ENCODE data around the gene MRPL49. TPM values are rescaled to one million over a fixed set of nuclear protein-coding genes. Genes with fewer than 3 reads are reported as not detected.

MRPL49 gene
- total RNA-seq, 1 experiment from 2014 or later = 91.0 TPM

DNA sequence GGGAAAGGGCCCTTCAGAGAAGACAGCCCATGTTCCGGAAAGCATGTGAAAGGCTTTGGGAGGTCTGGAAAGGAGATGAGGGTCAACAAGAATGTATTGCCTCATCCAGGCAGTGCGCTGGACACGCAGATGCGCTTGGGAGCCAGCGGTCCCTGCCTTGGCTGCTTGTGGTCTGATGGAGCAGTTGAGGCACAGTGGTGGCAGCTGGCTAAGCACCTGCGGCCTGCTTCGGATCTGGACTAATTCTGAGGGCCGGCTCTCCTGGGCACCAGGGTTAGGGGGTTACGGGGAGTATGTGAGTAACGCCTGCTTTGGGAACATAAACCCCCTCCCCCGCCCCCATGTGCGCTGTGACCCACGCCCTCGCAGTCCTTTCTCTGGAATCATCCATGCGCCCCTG is 15.0 kb upstream of the MRPL49 start:
- DNase-seq (ENCODE audit: low spot score) = no peak

DNA sequence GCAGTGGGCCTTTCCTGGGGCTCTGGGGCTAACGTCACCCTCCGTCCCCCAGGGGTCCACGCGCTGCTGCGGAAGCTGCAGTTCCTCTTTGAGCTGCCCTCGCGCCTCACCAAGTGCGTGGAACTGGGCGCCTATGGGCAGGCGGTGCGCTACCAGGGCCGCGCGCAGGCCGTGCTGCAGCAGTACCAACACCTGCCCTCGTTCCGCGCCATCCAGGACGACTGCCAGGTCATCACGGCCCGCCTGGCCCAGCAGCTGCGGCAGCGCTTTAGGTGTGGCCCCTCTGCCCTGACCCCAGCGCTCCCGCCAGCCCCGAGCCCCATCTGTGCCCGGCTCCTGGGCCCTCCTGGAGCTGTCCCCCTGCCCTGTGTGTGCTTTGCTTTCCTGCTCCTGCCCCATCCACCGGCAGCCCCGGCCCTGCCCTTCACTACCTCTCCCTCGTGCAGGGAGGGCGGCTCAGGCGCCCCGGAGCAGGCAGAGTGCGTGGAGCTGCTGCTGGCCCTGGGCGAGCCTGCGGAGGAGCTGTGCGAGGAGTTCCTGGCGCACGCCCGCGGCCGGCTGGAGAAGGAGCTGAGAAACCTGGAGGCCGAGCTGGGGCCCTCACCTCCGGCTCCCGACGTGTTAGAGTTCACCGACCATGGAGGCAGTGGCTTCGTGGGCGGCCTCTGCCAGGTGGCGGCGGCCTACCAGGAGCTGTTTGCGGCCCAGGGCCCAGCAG is 14.2 kb upstream of the MRPL49 start:
- CTCF ChIA-PET = no interaction called here
- BruUV-seq (replicated peaks) = no TSS peak

More for the DNA sequence above, 15.0 kb upstream of the MRPL49 start:
- intact Hi-C loops (cut with micrococcal nuclease; ENCODE audit: unreplicated experiment) = no loop called here
- Histone ChIP-seq H3K27ac (ENCODE audit: low read depth, low read length, poor library complexity, severe bottlenecking) (no peak overlapping the region), H3K4me1 (ENCODE audit: insufficient read depth, low read length, poor library complexity, severe bottlenecking) (peaks cover 9% of the 10 kb centered on the region), H3K36me3 (ENCODE audit: insufficient read depth, low read length, poor library complexity, severe bottlenecking) (no peaks in the 10 kb centered on the region), H3K9me3 (ENCODE audit: low read depth, low read length, poor library complexity, severe bottlenecking) (no peaks in the 10 kb centered on the region), H3K4me3 (ENCODE audit: low read depth, low read length, poor library complexity, severe bottlenecking) (no peak overlapping the region), H3K27me3 (replicated peaks; ENCODE audit: insufficient read depth, low read depth, low read length, poor library complexity) (no peaks in the 10 kb centered on the region)
- no TSS peak for BruUV-seq (replicated peaks)
- POLR2A ChIA-PET (ENCODE audit: low non-redundant PET) = interaction anchor here (0.6 kb wide), 1 partner anchor 10 kb away, joined by 3 read pairs; no protein-coding TSS in a partner anchor
- no peak for TF ChIP-seq EZH2 (IDR thresholded peaks at IDR 0.05; ENCODE audit: borderline replicate concordance, low read depth, low read length, poor library complexity, severe bottlenecking)
- CTCF ChIA-PET = no interaction called here

DNA sequence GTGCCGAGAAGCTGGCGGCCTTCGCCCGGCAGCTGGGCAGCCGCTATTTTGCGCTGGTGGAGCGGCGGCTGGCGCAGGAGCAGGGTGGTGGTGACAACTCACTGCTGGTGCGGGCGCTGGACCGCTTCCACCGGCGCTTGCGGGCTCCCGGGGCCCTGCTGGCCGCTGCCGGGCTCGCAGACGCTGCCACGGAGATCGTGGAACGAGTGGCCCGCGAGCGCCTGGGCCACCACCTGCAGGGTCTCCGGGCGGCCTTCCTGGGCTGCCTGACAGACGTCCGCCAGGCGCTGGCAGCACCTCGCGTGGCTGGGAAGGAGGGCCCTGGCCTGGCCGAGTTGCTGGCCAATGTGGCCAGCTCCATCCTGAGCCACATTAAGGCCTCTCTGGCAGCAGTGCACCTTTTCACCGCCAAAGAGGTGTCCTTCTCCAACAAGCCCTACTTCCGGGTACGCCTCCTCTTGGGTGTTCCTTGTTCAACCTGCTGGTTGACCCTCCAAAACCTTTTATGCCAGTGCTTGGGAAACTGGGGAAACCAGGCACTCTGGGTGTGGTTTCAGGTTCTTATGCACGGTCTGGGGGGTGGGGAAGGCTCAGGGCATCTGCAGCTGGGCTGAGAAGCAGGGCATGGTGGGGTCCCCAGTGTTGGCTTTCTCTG is 13.5 kb upstream of the MRPL49 start:
- no TSS peak for BruUV-seq (replicated peaks)
- no peak overlapping the region for H3K27ac ChIP-seq (ENCODE audit: low read depth, low read length, poor library complexity, severe bottlenecking)
- H3K9me3 ChIP-seq (ENCODE audit: low read depth, low read length, poor library complexity, severe bottlenecking) = no peaks in the 10 kb centered on the region
- ChIA-PET POLR2A (ENCODE audit: low non-redundant PET) (no interaction called here), CTCF (no interaction called here)
- H3K4me1 ChIP-seq (ENCODE audit: insufficient read depth, low read length, poor library complexity, severe bottlenecking) = peaks cover 17% of the 10 kb centered on the region
- H3K36me3 ChIP-seq (ENCODE audit: insufficient read depth, low read length, poor library complexity, severe bottlenecking) = no peaks in the 10 kb centered on the region
- no peak overlapping the region for H3K4me3 ChIP-seq (ENCODE audit: low read depth, low read length, poor library complexity, severe bottlenecking)
- TF ChIP-seq EZH2 (IDR thresholded peaks at IDR 0.05; ENCODE audit: borderline replicate concordance, low read depth, low read length, poor library complexity, severe bottlenecking) = no peak
- TF ChIP-seq, protein P1, sequence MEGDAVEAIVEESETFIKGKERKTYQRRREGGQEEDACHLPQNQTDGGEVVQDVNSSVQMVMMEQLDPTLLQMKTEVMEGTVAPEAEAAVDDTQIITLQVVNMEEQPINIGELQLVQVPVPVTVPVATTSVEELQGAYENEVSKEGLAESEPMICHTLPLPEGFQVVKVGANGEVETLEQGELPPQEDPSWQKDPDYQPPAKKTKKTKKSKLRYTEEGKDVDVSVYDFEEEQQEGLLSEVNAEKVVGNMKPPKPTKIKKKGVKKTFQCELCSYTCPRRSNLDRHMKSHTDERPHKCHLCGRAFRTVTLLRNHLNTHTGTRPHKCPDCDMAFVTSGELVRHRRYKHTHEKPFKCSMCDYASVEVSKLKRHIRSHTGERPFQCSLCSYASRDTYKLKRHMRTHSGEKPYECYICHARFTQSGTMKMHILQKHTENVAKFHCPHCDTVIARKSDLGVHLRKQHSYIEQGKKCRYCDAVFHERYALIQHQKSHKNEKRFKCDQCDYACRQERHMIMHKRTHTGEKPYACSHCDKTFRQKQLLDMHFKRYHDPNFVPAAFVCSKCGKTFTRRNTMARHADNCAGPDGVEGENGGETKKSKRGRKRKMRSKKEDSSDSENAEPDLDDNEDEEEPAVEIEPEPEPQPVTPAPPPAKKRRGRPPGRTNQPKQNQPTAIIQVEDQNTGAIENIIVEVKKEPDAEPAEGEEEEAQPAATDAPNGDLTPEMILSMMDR (conservative IDR thresholded peaks at IDR 0.05; ENCODE audit: low read depth, low read length) = no peak
- H3K27me3 ChIP-seq (replicated peaks; ENCODE audit: insufficient read depth, low read depth, low read length, poor library complexity) = no peaks in the 10 kb centered on the region
- DNase-seq (ENCODE audit: low spot score) = no peak
- intact Hi-C loops (cut with micrococcal nuclease; ENCODE audit: unreplicated experiment) = no loop called here

More for the DNA sequence above, 14.2 kb upstream of the MRPL49 start:
- H3K9me3 ChIP-seq (ENCODE audit: low read depth, low read length, poor library complexity, severe bottlenecking) = no peaks in the 10 kb centered on the region
- H3K4me3 ChIP-seq (ENCODE audit: low read depth, low read length, poor library complexity, severe bottlenecking) = no peak overlapping the region
- peaks cover 11% of the 10 kb centered on the region for H3K4me1 ChIP-seq (ENCODE audit: insufficient read depth, low read length, poor library complexity, severe bottlenecking)
- TF ChIP-seq EZH2 (IDR thresholded peaks at IDR 0.05; ENCODE audit: borderline replicate concordance, low read depth, low read length, poor library complexity, severe bottlenecking) = no peak
- TF ChIP-seq, protein P1 (conservative IDR thresholded peaks at IDR 0.05; ENCODE audit: low read depth, low read length) = no peak
- intact Hi-C loops (cut with micrococcal nuclease; ENCODE audit: unreplicated experiment) = no loop called here
- no peak overlapping the region for H3K27ac ChIP-seq (ENCODE audit: low read depth, low read length, poor library complexity, severe bottlenecking)
- H3K36me3 ChIP-seq (ENCODE audit: insufficient read depth, low read length, poor library complexity, severe bottlenecking) = no peaks in the 10 kb centered on the region
- no peaks in the 10 kb centered on the region for H3K27me3 ChIP-seq (replicated peaks; ENCODE audit: insufficient read depth, low read depth, low read length, poor library complexity)
- no peak for DNase-seq (ENCODE audit: low spot score)
- POLR2A ChIA-PET (ENCODE audit: low non-redundant PET) = interaction anchor here (0.6 kb wide), 1 partner anchor 9 kb away, joined by 3 read pairs; no protein-coding TSS in a partner anchor

All from A673 (cell line).